Measurements from ENCODE around the gene SIAH3.

- no peak for TF ChIP-seq REST (IDR thresholded peaks at IDR 0.05; ENCODE audit: low read depth, low read length)
- no peak for TF ChIP-seq POLR2A (IDR thresholded peaks at IDR 0.05; ENCODE audit: low read depth, low read length)
- TF ChIP-seq SP1 (IDR thresholded peaks at IDR 0.05; ENCODE audit: low read depth, low read length) = no peak
- TF ChIP-seq POLR2AphosphoS5 (IDR thresholded peaks at IDR 0.05; ENCODE audit: low read length) = no peak
- no peak for TF ChIP-seq CTCF (IDR thresholded peaks at IDR 0.05 in 2 of 3, conservative IDR thresholded peaks at IDR 0.05 in 1 of 3; ENCODE audit: control insufficient read depth in 2 of 3, extremely low read depth in 1 of 3, insufficient read depth in 1 of 3, low read depth in 3 of 3, low read length in 3 of 3)
- no peak for TF ChIP-seq RUNX3 (IDR thresholded peaks at IDR 0.05; ENCODE audit: low read length)
- TF ChIP-seq CHD1 (IDR thresholded peaks at IDR 0.05; ENCODE audit: low read depth, low read length) = no peak
- no peak for TF ChIP-seq EZH2 (IDR thresholded peaks at IDR 0.05; ENCODE audit: borderline replicate concordance, control insufficient read depth, low read depth, low read length)
- no peak for TF ChIP-seq NBN (IDR thresholded peaks at IDR 0.05)
- TF ChIP-seq CBFB (IDR thresholded peaks at IDR 0.05; ENCODE audit: low read depth) = no peak
- no peak for TF ChIP-seq HCFC1 (IDR thresholded peaks at IDR 0.05; ENCODE audit: low read length)
Measured at GRCh38 chr13:45752510-45752909, 99.0 kb downstream of the SIAH3 start.

Measured in GM12878 (cell line).